ENCODE results near the gene VIPR2.

GRCh38 chr7:159028508-159029401 lies 115.9 kb downstream of the VIPR2 start:
- TF ChIP-seq CTCF (IDR thresholded peaks at IDR 0.05; ENCODE audit: poor library complexity, severe bottlenecking) (no peak), POLR2AphosphoS5 (IDR thresholded peaks at IDR 0.05) (no peak), TAF1 (IDR thresholded peaks at IDR 0.05; ENCODE audit: low read depth) (no peak), EZH2 (IDR thresholded peaks at IDR 0.05; ENCODE audit: borderline replicate concordance, insufficient read depth, low read length, poor library complexity, severe bottlenecking) (no peak), REST (IDR thresholded peaks at IDR 0.05; ENCODE audit: borderline replicate concordance) (no peak), RAD21 (conservative IDR thresholded peaks at IDR 0.05) (no peak), SMC3 (conservative IDR thresholded peaks at IDR 0.05; ENCODE audit: poor library complexity) (no peak)

All from neural cell (in vitro differentiated cells).